A549 (cell line): Measurements from ENCODE around the gene WFIKKN1. TPM values are rescaled to one million over a fixed set of nuclear protein-coding genes. Genes with fewer than 3 reads are reported as not detected.

Source experiments
- ATAC-seq, 2 experiments: fragments of 200-7000 bp in 1 of 2; fragments of >200 bp in 1 of 2; cut with Nextera tagmentation in 1 of 2; cut with Tn5 transposase in 1 of 2; 3 replicates each; pipeline versions ENCODE4 v1.8.0 to v1.9.1; 2018 to 2020; ENCODE audit warnings: mild to moderate bottlenecking in 1 of 2, moderate library complexity in 1 of 2
- CTCF ChIA-PET: fragments of 300-600 bp; sonication (Branson Sonifier 250); formaldehyde crosslinking; extraction: SDS; loops from one replicate; lab custom pipeline; 2021; ENCODE audit warnings: antibody characterized with exemption, inconsistent platforms; lab: Yijun Ruan, JAX
- POLR2A ChIA-PET: fragments of 350-600 bp; formaldehyde crosslinking; extraction: SDS; loops from one replicate; lab custom pipeline; 2021; ENCODE audit warnings: antibody characterized with exemption, inconsistent platforms; lab: Yijun Ruan, JAX
- DNase-seq, 2 experiments: peaks; one replicate each; pipeline versions ENCODE4 v3.0.0 to v3.0.0-alpha.2; 2011 to 2016; ENCODE audit warnings: low read depth in 1 of 2, low spot score in 1 of 2
- FAIRE-seq: peaks from 2 replicates; lab custom pipeline; 2011; peaks lifted over from hg19 to GRCh38; lab: Jason Lieb, UNC
- H3K27ac ChIP-seq, 2 experiments: fragments of >200 bp; sonication (Bioruptor Twin); formaldehyde crosslinking; 3 replicates each; pipeline ENCODE4 v1.5.1; 2016 to 2017
- H3K4me1 ChIP-seq: fragments of >200 bp; sonication (Bioruptor Twin); formaldehyde crosslinking; 3 replicates; pipeline ENCODE4 v1.6.1; 2016
- H3K4me2 ChIP-seq: fragments of >200 bp; sonication (Bioruptor Twin); formaldehyde crosslinking; 3 replicates; pipeline ENCODE4 v1.6.1; 2016
- H3K4me3 ChIP-seq: fragments of >200 bp; sonication (Bioruptor Twin); formaldehyde crosslinking; 3 replicates; pipeline ENCODE4 v1.5.1; 2016
- H3K9me3 ChIP-seq: fragments of >200 bp; sonication (Bioruptor Twin); formaldehyde crosslinking; 3 replicates; pipeline ENCODE4 v1.6.1; 2016
- BHLHE40 ChIP-seq: IDR thresholded peaks from 2 replicates; pipeline ENCODE4 v1.6.1; 2012; ENCODE audit warnings: low read depth, low read length, inconsistent platforms
- CHD4 ChIP-seq: fragments of 200-600 bp; sonication (generic); IDR thresholded peaks from 2 replicates; pipeline ENCODE4 v1.6.1; 2016; ENCODE audit warnings: antibody characterized with exemption, mild to moderate bottlenecking, borderline replicate concordance
- E2F6 ChIP-seq: IDR thresholded peaks from 2 replicates; pipeline ENCODE4 v1.6.1; 2012; ENCODE audit warnings: low read depth, borderline replicate concordance
- EHF ChIP-seq: fragments of 250-450 bp; sonication (Bioruptor Pico); IDR thresholded peaks from 2 replicates; pipeline ENCODE4 v1.5.0; 2020; ENCODE audit warnings: mild to moderate bottlenecking
- EHMT2 ChIP-seq: fragments of 200-600 bp; sonication (generic); IDR thresholded peaks from 2 replicates; pipeline ENCODE4 v1.6.1; 2016; ENCODE audit warnings: antibody characterized with exemption, low read depth, mild to moderate bottlenecking, moderate library complexity
- ESRRA ChIP-seq: fragments of 150-350 bp; IDR thresholded peaks from 2 replicates; pipeline ENCODE4 v1.6.1; 2014; ENCODE audit warnings: mild to moderate bottlenecking, low read length, borderline replicate concordance
- FOSB ChIP-seq: fragments of 250-450 bp; sonication (Bioruptor Pico); IDR thresholded peaks from 2 replicates; pipeline ENCODE4 v1.5.0; 2020; ENCODE audit warnings: mild to moderate bottlenecking, moderate library complexity
- FOSL2 ChIP-seq, 2 experiments: fragments of 450-650 bp in 1 of 2; fragments of >200 bp in 1 of 2; sonication (Bioruptor Twin) in 1 of 2; formaldehyde crosslinking; IDR thresholded peaks; 2 replicates each; pipeline versions ENCODE4 v1.5.0 to v1.6.1; 2016 to 2020; ENCODE audit warnings: mild to moderate bottlenecking in 1 of 2, moderate library complexity in 1 of 2
- HES2 ChIP-seq: fragments of >200 bp; sonication (Bioruptor Twin); formaldehyde crosslinking; IDR thresholded peaks from 2 replicates; pipeline ENCODE4 v1.6.1; 2016
- HOXB5 ChIP-seq: fragments of 250-450 bp; sonication (Bioruptor Pico); IDR thresholded peaks from 2 replicates; pipeline ENCODE4 v1.5.0; 2020; ENCODE audit warnings: mild to moderate bottlenecking, moderate library complexity
- JUN ChIP-seq, 2 experiments: fragments of >200 bp; sonication (Bioruptor Twin); formaldehyde crosslinking; IDR thresholded peaks; 2 replicates in 1 of 2; 3 replicates in 1 of 2; pipeline ENCODE4 v1.6.1; 2016 to 2017
- PBX3 ChIP-seq: IDR thresholded peaks from 2 replicates; pipeline ENCODE4 v1.6.1; 2012
- RAD21 ChIP-seq, 2 experiments: fragments of >200 bp in 1 of 2; sonication (Bioruptor Twin) in 1 of 2; formaldehyde crosslinking in 1 of 2; IDR thresholded peaks in 1 of 2; conservative IDR thresholded peaks in 1 of 2; 2 replicates in 1 of 2; 3 replicates in 1 of 2; pipeline ENCODE4 v1.6.1; 2012 to 2018; ENCODE audit warnings: inconsistent platforms in 1 of 2
- RFX5 ChIP-seq: fragments of 450-650 bp; IDR thresholded peaks from 2 replicates; pipeline ENCODE4 v1.7.1; 2014; ENCODE audit warnings: antibody characterized with exemption, mild to moderate bottlenecking, moderate library complexity
- RNF2 ChIP-seq: fragments of 200-600 bp; sonication (generic); IDR thresholded peaks from 2 replicates; pipeline ENCODE4 v1.6.1; 2016; ENCODE audit warnings: low read depth, mild to moderate bottlenecking, antibody characterized with exemption, moderate library complexity, borderline replicate concordance
- USF2 ChIP-seq: fragments of 450-650 bp; IDR thresholded peaks from 2 replicates; pipeline ENCODE4 v1.6.1; 2014; ENCODE audit warnings: antibody characterized with exemption
- WGBS: methylation state at CpG from one replicate; pipeline ENCODE4 v1.1.6; 2017; ENCODE audit errors: missing lambda C conversion rate; 5-methylcytosine and 5-hydroxymethylcytosine counted together
- polyA plus RNA-seq, 4 experiments: library from polyadenylated mRNA; depleted of rRNA in 3 of 4; stranded (reverse); fragments of >200 nt; fragmentation: RNase III in 1 of 4; extraction: RNeasy Plus Mini Kit Qiagen cat#74134 plus additional on column Dnase treatment in 1 of 4; gene quantifications; 2 replicates in 3 of 4; 3 replicates in 1 of 4; pipeline ENCODE4 v1.2.3, GENCODE V29; 2011 to 2017

The WFIKKN1 gene
- polyA plus RNA-seq, 2 of the 4 experiments (the other 2 are of a cell fraction) = 0.05 to 0.23 TPM

GRCh38 chr16:678209-678857 is 47.5 kb downstream of the WFIKKN1 start (continued):
- no peak for TF ChIP-seq HES2
- no peak for TF ChIP-seq EHF (CRISPR knock-in tag)
- TF ChIP-seq ESRRA = no peak
- TF ChIP-seq USF2 = no peak
- no peak for TF ChIP-seq HOXB5 (CRISPR knock-in tag)
- TF ChIP-seq, all 56 proteins: peak for 0

GRCh38 chr16:678858-679813 is 48.4 kb downstream of the WFIKKN1 start:
- CTCF ChIA-PET = interaction anchor here (0.6 to 2.3 kb wide), 6 partner anchors 9 to 54 kb away, joined by 3 to 17 read pairs (median 3); partner anchors contain the start of gene RHOT2
- FAIRE-seq (no peak), DNase-seq (peak in 1 of 2 experiments; percentile 67)
- 25% methylated on average over 25 of the region's 52 CpGs for WGBS
- no peak for TF ChIP-seq FOSB
- no peak for TF ChIP-seq RFX5
- peak; percentile 20; the same call in 1 of the 2 replicates for TF ChIP-seq PBX3
- TF ChIP-seq RAD21 (conservative IDR thresholded peaks at IDR 0.05 in 1 of 2, IDR thresholded peaks at IDR 0.05 in 1 of 2) = no peak
- TF ChIP-seq RNF2 = no peak
- TF ChIP-seq EHMT2 = no peak
- no peak for TF ChIP-seq BHLHE40
- TF ChIP-seq FOSL2 (IDR thresholded peaks at IDR 0.05) = no peak
- TF ChIP-seq FOSL2 (CRISPR knock-in tag; IDR thresholded peaks at IDR 0.05) = no peak
- TF ChIP-seq CHD4 = no peak
- TF ChIP-seq JUN (IDR thresholded peaks at IDR 0.05) = no peak
- TF ChIP-seq ESRRA = no peak
- TF ChIP-seq E2F6 = peak; percentile 11; the same call in 1 of the 2 replicates
- TF ChIP-seq, all 56 proteins: peak for 2
- Histone ChIP-seq H3K4me2 (peak overlapping the region; percentile 93), H3K4me3 (peak overlapping the region; percentile 54), H3K4me1 (peaks cover 49% of the 10 kb centered on the region), H3K27ac (peak overlapping the region; percentile 67 to 97), H3K9me3 (no peaks in the 10 kb centered on the region)
- POLR2A ChIA-PET = interaction anchor here (1.2 kb wide), 1 partner anchor 11 kb away, joined by 5 read pairs; the partner anchor contains the start of gene WDR24
- peak; percentile 1 to 19; a peak in 4 of 6 replicates for ATAC-seq
